GM11168 (cell line): Measurements from ENCODE around the gene RAET1G.
"Not testable (repeated sequence)": the region's sequence is repeated elsewhere in the genome, so short reads cannot be mapped to it uniquely, and the experiment has no call there.

ENCODE experiments used
- in situ Hi-C: fragments of 300-500 bp; cut with MboI; formaldehyde crosslinking; loops from one replicate; pipeline ENCODE4 v1.12.0; 2022; ENCODE audit warnings: low sequenced_read_pairs; ENCODE audit not compliant: unreplicated experiment

RAET1G gene

GRCh38 chr6:149899486-149899885, 23.4 kb downstream of the RAET1G start:
- in situ Hi-C loops: no loop called here

DNA sequence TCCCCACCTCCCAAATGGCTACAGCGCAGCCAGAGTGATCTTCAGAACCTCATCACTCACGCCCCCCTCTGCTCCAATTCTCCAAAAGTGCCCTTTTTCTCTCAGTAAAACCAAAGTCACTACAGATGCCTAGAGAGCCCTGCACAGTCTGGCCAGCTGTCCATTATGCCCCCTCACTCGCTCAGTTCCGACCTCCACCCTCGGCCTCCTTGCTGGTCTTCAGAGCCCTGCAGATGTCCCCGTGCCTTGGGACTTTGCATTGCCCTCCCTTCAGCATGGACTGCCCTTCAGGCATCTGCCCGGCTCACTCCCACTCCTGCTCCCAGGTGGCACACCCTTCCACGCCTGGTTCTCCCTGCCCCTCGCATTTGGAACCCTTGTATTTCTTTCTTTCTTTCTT, 24.0 kb downstream of the RAET1G start:
- in situ Hi-C loops: no loop called here

DNA sequence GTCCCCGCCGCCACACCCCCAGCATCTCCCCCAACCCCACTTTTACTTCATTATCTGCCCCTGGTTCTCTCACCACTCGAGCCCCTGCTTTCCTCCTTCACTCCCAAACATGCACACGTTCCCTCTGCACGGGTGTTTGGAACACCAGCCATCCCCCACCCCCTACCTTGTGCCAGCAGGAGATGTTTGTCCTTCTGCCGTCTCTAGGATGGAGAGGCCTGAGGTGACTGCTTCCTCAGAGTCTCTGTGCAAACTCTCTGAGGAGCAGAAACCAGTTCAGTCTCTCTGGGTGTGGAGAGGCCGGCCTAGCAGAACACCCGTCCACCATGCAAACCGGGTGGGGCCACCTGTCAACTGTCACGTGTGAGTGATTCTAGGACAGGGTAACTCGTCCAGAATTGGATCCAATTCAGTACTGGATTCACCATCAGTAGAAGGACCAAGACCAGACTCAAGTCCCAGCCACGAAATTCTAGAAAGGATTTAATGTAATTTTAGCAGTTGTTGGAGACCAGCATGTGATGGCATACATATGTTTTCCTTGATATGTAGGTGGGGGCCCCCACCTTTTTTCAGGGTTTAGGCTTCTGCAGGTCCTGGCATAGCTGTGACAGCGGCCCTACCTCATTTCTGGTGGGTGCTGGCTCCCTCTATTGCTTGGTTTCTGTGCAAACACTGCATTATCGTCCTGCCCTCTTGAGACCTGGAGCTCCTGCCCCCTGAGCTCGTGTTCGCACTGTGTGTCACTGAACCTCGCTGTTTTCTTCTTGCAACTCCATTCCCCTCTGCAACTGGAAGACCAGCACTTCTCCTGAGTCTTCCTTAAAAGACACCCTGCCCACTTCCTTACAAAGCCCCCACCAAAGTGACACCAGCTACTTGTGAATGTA, 24.8 kb downstream of the RAET1G start, which contains the start of gene RAET1E:
Gene RAET1E, minus strand, starts transcription at position 259 of the 890 bp plus-strand sequence. CDS start 7,212 bp downstream, outside the sequence.
- in situ Hi-C loops: no loop called here

GRCh38 chr6:149897015-149897697, 25.8 kb downstream of the RAET1G start:
- in situ Hi-C loops: no loop called here

DNA sequence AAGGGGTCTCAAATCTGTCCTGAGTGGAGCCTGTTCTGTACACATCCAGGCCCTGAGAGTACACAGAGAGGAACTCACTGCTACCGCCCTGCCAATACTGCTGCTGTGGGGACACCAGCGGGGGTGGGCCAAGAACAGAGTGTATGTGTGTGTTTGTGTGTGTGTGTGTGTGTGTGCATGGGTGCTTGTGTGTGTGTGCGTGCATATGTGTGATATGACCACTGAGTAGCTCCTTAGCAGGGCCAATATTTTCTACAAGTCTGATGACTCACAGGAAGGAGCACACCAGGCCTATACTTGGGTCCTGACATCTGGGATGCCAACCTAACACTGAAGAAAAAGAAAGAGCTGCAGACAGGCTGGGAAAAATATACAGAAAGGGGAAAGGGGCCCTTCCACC, 26.4 kb downstream of the RAET1G start:
- in situ Hi-C loops: no loop called here

- in situ Hi-C loops: no loop called here
Observed at GRCh38 chr6:149895833-149896271, 27.1 kb downstream of the RAET1G start.

DNA sequence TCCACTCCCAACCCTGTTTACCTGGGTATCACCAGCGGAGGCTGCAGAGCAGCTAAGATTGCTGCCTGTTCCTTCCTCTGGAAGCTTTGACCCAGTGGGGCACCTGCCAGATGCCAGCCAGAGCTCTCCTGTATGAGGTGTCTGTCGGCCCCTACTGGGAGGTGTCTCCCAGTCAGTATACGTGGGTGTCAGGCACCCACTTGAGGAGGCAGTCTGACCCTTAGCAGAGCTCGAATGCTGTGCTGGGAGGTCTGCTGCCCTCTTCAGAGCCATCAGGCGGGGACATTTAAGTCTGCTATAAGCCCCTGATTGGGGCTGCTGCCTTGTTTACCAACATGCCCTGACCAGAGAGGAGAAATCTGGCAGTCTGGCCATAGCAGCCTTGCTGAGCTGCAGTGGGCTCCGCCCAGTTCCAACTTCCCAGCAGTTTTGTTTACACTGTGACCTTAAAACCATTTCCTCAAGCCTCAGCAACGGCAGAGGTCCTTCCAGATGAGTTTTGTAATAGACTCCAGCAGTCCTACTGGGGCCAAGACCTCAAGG, 27.8 kb downstream of the RAET1G start:
- in situ Hi-C loops: no loop called here

DNA sequence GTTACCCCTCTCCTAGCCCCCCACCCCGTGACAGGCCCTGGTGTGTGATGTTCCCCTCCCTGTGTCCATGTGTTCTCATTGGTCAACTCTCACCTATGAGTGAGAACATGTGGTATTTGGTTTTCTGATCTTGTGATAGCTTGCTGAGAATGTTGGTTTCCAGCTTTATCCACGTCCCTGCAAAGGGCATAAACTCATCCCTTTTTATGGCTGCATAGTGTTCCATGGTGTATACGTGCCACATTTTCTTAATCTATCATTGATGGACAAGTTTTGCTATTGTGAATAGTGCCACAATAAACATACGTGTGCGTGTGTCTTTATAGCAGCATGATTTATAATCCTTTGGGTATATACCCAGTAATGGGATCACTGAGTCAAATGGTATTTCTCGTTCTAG, 31.1 kb downstream of the RAET1G start:
- in situ Hi-C loops: not testable (repeated sequence)

GRCh38 chr6:149891259-149891658, 31.7 kb downstream of the RAET1G start:
- in situ Hi-C loops: no loop called here

- in situ Hi-C loops: no loop called here
Observed at GRCh38 chr6:149890629-149891045, 32.3 kb downstream of the RAET1G start.

GRCh38 chr6:149889326-149889725, 33.6 kb downstream of the RAET1G start:
- in situ Hi-C loops: no loop called here

DNA sequence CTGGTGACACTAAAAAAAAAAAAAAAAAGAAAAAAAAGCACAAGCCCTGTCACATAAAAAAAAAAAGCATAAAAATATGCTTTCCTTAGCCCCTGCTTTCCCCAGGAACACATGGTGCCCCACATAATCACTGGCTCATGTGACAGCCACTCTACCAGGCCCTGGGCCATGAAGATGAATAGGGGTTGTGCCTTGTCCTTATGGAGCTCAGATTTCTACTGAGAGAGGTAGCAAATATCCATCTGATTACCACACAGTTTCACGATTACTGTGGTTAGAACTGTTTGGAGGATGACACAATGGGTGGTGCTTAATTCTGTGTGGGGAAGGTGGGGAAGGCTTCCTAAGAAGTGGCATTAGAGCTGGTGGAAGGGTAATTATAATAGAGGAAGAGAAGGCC, 34.3 kb downstream of the RAET1G start:
- in situ Hi-C loops: no loop called here

DNA sequence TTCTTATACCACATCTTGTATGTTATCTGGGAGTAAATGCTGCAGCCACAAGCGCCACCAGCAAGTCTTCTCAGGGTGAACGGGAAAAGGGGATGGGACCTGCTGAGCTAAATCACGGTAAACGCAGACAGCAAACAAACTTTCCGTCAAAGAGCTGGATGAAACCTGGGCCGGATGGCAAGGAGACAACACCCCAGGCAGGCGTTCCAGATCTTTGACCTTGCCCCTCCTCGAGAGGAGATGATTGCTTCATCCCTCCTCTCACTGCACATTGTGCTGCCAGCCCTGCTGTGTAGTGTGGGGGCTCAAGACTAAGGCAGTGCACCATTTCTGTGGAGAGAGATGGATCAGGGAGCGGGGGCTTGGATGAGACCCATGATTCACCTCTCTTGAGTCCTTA, 34.8 kb downstream of the RAET1G start:
- in situ Hi-C loops: no loop called here

- in situ Hi-C loops: no loop called here
Observed at GRCh38 chr6:149887343-149887742, 35.6 kb downstream of the RAET1G start.

DNA sequence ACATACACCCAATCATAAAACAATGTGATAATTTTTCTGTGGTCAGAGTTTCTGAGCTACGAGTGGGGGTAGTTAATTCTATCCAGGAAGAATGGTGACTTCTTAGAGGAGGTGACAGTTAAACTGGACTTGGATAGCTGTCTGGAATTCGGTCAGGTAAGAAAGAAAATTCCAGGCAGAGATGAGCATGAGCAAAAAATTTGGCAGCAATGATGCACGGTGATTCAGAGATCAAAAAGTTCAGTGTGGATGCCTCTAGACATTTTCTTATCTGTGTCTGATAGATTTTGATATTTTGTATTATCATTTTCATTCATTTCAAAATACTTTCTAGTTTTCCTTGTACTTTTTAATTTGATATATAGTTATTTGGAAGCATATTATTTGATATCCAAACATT, 37.0 kb downstream of the RAET1G start:
- in situ Hi-C loops: no loop called here

- in situ Hi-C loops: no loop called here
Observed at GRCh38 chr6:149884617-149885016, 38.3 kb downstream of the RAET1G start.

GRCh38 chr6:149884215-149884614, 38.7 kb downstream of the RAET1G start:
- in situ Hi-C loops: no loop called here

GRCh38 chr6:149881860-149882259, 41.1 kb downstream of the RAET1G start:
- in situ Hi-C loops: no loop called here

DNA sequence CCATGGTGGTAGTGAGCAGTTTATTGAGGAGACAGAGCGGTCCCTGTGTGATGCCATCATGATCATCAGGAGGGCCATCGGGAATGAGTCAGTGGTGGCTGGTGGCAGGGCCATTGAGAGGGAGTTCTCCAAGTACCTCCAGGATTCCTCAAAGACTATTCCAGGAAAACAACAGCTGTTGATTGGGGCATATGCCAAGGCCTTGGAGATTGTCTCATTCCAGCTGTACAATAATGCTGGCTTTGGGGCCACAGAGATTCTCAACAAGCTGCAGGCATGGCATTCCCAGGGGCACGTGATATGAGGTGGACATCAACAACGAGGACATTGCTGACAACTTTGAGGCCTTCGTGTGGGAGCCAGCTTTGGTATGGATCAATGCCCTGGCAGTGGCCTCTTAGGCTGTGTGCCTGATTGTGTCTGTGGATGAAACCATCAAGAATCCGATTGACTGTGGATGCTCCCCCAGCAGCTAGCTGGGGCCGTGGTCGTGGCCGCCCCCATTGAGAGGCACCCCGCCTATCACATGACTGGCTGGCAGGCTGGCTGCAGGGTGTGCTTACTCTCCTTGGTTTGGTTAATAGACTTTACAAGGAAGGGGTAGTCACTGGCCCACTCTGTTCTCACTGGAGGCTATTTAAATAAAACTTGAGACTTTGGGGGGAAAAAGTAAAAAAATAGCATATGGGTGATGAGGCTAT, 41.7 kb downstream of the RAET1G start:
- in situ Hi-C loops: no loop called here

DNA sequence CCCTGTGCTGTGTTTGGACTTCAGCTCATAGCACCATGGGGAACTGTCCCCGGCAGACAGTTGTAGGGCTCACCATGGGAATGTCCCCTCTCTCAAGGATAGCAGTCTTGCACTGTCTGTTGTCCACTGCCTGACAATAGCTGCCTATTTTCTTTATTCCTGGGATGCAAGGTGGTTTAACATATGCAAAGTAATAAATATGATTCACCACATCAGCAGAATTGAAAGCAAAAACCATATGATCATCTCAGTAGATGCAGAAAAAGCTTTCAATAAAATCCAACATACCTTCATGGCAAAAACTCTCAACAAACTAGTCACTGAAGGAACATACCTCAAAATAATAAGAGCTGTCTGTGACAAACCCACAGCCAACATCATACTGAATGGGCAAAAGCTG, 45.3 kb downstream of the RAET1G start:
- in situ Hi-C loops: no loop called here
